ENCODE results near the gene B3GLCT.
A peak's percentile ranks its signal among the peaks of the same experiment; 100 is the strongest.

Gene B3GLCT

GRCh38 chr13:31224963-31225559, 25.3 kb downstream of the B3GLCT start:
- DNase-seq = no peak

GRCh38 chr13:31225998-31226675, 26.4 kb downstream of the B3GLCT start:
- no peak for DNase-seq

GRCh38 chr13:31227063-31227462, 27.3 kb downstream of the B3GLCT start:
- no peak for DNase-seq

- DNase-seq = no peak
Measured at GRCh38 chr13:31227870-31228269, 28.1 kb downstream of the B3GLCT start.

GRCh38 chr13:31234729-31235128, 35.0 kb downstream of the B3GLCT start:
- DNase-seq = no peak

GRCh38 chr13:31236211-31236786, 36.5 kb downstream of the B3GLCT start:
- peak; percentile 23 for DNase-seq

- DNase-seq = no peak
Measured at GRCh38 chr13:31240921-31241320, 41.1 kb downstream of the B3GLCT start.

- no peak for DNase-seq
Measured at GRCh38 chr13:31242367-31242766, 42.6 kb downstream of the B3GLCT start.

GRCh38 chr13:31242916-31243315, 43.1 kb downstream of the B3GLCT start:
- DNase-seq = no peak

GRCh38 chr13:31245598-31246373, 46.0 kb downstream of the B3GLCT start:
- no peak for DNase-seq

- no peak for DNase-seq
Measured at GRCh38 chr13:31246918-31247317, 47.1 kb downstream of the B3GLCT start.

- no peak for DNase-seq
Measured at GRCh38 chr13:31248361-31248760, 48.6 kb downstream of the B3GLCT start.

GRCh38 chr13:31248965-31249539, 49.3 kb downstream of the B3GLCT start:
- DNase-seq = no peak

GRCh38 chr13:31250435-31250834, 50.7 kb downstream of the B3GLCT start:
- no peak for DNase-seq

GRCh38 chr13:31261241-31261640, 61.5 kb downstream of the B3GLCT start:
- DNase-seq = no peak

GRCh38 chr13:31263346-31263745, 63.6 kb downstream of the B3GLCT start:
- DNase-seq = no peak

- no peak for DNase-seq
Measured at GRCh38 chr13:31264151-31264550, 64.4 kb downstream of the B3GLCT start.

GRCh38 chr13:31267126-31267784, 67.5 kb downstream of the B3GLCT start:
- DNase-seq = no peak

GRCh38 chr13:31274390-31274789, 74.6 kb downstream of the B3GLCT start:
- no peak for DNase-seq

- no peak for DNase-seq
Measured at GRCh38 chr13:31276421-31276820, 76.6 kb downstream of the B3GLCT start.

- DNase-seq = no peak
Measured at GRCh38 chr13:31278869-31279268, 79.1 kb downstream of the B3GLCT start.

GRCh38 chr13:31282741-31283455, 83.1 kb downstream of the B3GLCT start:
- DNase-seq = no peak

All from activated CD4-positive, alpha-beta T cell treated with anti-CD3 and anti-CD28 coated beads, Interleukin-2, Interleukin-6, amounts not matched to agents 100 ng/mL and 50 ng/mL, durations not matched to agents 16 hours and 8 hours (primary cell).